Measurements from ENCODE around the gene ARL4A.
A peak's percentile ranks its signal among the peaks of the same experiment; 100 is the strongest.

The ARL4A gene

DNA sequence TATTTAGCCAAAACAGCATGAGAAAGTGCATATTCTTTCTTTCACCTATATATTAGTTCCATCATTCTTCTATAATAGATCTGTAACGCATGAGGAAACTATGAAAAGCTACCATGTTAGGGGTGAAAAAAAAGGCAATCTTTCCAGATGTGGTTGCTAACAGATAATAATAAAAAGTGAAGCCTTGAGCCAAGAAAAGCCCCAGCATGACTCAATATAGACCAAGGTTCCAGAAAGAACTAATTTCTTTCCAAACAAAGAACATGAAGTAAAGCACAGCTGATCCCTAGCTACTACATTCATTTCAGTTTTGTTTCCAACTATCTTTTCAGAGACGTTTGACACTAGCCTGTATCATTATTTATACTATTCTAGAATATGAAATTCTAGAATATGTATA, 16.4 kb downstream of the ARL4A start:
- DNase-seq (ENCODE audit: low spot score): no peak

- no peak for DNase-seq (ENCODE audit: low spot score)
Observed at GRCh38 chr7:12705878-12706277, 18.4 kb downstream of the ARL4A start.

- no peak for DNase-seq (ENCODE audit: low spot score)
Observed at GRCh38 chr7:12706900-12707536, 19.6 kb downstream of the ARL4A start.

DNA sequence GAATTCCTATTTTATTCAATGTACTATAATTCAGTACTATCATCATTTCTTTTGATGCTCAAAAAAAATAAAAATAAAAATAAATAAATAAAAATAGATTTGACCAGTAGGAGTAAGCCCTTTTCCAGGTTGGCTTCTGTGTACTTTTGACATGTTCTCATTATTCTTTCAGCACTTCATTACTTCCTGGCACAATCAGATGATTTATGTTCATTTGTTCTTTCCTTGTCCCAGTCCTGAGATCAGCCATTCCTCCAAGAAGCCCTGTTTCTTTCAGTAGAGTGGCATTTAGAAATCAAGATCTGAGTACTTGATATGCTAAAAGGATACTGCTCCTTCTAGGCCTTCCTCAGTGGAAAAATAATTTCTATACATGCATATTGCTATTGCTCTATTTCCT, 20.9 kb downstream of the ARL4A start:
- DNase-seq (ENCODE audit: low spot score): no peak

GRCh38 chr7:12709726-12710502, 22.5 kb downstream of the ARL4A start:
- DNase-seq (ENCODE audit: low spot score): no peak

DNA sequence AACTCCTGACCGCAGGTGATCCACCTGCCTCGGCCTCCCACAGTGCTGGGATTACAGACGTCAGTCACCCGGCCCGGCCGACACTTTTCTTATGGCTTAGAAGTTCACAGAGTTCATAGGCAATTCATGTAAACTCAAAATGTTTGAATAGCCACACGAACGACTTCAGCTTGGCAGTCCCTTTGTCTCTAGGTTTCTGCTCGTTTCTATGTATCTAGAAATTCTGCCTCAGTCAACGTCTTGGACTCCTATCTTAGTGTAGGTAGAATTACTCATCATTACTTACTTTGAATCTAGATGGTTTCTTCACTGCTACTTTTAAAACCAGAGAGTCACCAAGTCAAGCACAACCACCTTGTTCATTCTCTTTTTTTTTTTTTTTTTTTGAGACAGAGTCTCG, 23.7 kb downstream of the ARL4A start:
- DNase-seq (ENCODE audit: low spot score): no peak

- DNase-seq (ENCODE audit: low spot score): no peak
Observed at GRCh38 chr7:12712236-12712635, 24.8 kb downstream of the ARL4A start.

GRCh38 chr7:12713625-12714378, 26.4 kb downstream of the ARL4A start:
- no peak for DNase-seq (ENCODE audit: low spot score)

DNA sequence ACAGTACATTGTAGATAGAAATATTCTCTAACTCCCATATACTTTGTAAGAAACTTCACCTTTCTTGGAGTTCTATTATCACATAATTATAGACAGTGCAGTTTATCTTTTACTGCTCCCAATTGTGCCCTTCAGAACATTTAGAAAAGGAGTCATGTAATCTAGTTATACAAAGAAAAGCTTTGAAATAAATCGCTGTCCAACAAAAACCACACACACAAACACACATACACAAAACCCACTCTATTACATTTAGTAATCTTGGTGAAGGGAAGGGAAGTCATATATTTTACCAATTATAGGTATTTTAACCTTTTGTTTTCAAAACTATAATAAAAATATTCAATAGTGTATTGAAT, 26.9 kb downstream of the ARL4A start:
- DNase-seq (ENCODE audit: low spot score): no peak

DNA sequence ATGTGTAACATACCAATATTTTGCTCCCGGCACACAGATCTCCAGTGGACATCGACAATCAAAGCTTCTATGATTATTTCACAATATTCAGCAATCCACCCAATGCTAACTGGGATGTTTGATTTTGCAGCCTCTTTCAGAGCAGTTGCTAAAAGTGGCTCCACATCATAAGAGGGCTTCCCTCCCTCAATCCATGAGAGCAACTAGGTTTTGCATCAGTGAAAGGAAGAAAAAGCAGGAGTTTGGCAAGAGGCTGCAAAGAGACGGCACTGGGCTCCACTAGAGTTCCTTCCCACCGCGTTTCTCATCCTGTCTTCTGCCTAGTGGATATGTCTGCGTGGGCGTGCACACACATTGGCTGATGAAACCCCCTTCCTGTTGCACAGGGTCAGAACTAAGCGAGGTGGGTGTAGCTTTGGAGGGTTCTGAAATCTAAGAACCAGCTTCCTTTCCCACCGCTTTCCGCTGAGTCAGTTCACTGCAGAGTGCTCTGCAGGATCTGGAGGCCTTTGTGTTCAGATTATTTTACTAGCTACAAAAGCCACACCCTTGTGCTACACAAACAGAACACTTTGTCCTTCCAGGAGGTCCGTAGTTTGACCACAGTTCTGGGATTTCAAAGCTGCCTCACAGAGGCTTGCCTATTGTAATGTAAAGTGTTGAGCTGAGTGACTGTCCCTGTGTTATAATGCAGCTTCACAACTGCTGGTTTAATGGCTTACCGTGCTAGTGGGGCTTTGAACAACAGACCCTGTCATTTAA, 28.1 kb downstream of the ARL4A start:
- DNase-seq (ENCODE audit: low spot score): no peak

DNA sequence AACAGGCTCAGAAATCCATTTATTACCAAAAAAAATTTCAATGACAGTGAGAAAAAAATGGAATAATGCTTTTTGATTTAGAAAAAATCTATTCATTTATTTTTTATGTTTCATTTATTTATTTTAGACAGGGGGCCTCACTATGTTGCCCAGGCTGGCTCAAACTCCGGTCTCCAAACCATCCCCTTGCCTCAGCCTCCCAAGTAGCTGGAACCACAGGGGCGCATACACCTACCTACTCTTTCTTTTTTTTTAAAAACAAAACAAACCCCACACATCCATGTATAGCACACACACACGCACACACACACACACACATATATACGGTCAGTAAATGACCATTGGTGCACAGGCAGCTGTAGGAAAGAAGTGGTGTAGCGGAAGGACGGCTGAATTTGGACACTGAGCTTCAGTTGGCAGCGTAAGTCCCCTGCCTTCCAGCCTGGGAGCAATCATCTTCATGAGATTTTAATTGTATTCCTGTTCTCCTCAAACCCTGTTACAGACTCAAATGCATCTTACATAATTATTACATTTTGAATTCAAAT, 28.8 kb downstream of the ARL4A start:
- no peak for DNase-seq (ENCODE audit: low spot score)

DNA sequence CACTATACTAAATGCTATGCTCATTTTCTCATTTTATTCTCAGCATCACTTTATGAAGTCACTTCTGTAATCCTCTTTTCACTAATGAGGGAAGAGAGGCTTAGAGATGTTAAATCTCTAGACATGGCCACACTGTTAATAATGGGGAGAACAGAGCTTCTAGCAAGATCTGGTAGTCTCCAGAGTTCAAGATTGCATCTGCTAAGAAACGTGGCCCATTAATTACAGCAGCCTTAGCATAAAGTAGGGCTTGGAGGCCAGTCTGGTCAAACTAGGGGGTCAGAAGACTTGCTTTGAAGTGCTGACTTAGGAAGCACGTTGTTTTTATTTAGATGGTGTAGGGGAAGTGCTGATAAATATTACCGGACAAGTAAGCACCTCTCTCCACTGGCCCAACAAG, 29.3 kb downstream of the ARL4A start:
- DNase-seq (ENCODE audit: low spot score): no peak

GRCh38 chr7:12719141-12719919, 31.9 kb downstream of the ARL4A start:
- DNase-seq (ENCODE audit: low spot score): no peak

DNA sequence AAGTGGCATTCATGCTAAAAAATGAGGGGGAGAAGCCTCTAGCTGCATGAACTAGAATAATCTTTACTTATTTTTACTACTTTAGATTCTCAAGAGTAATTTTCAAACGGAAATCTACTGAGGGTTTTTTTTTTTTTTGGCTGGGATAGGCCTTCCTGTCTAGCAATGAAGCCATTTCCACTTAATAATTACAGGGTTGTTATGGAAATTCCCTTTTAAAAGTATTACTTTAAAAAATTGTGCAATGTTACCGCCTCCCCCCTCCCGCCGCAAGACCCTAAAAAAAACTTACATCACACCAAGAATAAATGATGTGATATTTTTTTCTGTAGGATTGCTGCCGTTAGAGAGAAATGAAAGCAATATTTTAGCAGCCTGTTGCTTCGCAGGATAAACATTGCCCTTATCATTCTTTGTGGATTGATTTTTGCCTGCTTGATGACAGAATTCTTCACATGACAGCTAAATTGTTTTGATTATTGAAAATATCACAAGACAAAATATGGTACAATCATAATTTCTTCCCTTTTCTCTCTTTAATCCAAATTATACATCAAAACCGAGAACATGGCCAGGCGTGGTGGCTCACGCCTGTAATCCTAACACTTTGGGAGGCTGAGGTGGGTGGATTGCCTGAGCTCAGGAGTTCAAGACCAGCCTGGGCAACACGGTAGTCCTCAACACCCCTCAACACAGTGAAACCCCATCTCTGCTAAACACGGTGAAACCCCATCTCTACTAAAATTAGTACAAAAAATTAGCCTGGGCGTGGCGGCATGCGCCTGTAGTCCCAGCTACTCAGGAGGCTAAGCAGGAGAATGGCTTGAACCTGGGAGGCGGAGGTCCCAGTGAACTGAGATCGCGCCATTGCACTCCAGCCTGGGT, 32.8 kb downstream of the ARL4A start:
- DNase-seq (ENCODE audit: low spot score): no peak

DNA sequence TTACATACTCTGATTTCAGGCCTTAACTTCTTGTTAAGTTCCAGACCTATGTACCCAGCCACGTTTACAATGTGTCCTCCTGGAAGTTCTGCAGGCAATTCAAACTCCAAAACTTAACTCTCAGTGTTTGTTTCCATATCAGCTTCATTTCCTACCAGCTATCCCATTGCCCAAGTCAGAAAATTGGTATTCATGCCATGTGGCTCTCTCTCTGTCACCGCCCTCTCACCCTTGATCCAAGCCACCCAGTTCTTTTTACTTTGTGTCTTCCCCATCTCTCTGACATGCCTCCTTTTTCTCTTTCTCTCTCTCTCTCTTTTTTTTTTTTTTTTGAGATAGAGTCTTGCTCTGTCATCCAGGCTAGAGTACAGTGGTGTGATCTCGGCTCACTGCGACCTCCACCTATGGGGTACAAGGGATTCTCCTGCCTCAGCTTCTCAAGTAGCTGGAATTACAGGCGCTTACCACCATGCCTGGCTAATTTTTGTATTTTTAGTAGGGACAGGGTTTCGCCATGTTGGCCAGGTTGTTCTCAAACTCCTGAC, 33.9 kb downstream of the ARL4A start:
- DNase-seq (ENCODE audit: low spot score): no peak

- DNase-seq (ENCODE audit: low spot score): no peak
Observed at GRCh38 chr7:12722136-12722535, 34.7 kb downstream of the ARL4A start.

- peak; percentile 16 for DNase-seq (ENCODE audit: low spot score)
Observed at GRCh38 chr7:12722636-12723605, 35.5 kb downstream of the ARL4A start.

- no peak for DNase-seq (ENCODE audit: low spot score)
Observed at GRCh38 chr7:12725575-12726316, 38.3 kb downstream of the ARL4A start.

Data from CD4-positive, alpha-beta T cell treated with Interleukin-15 for 4 hours (primary cell).